ENCODE results near the gene TRAPPC5. TPM values are rescaled to one million over a fixed set of nuclear protein-coding genes. Genes with fewer than 3 reads are reported as not detected.

The TRAPPC5 gene
- total RNA-seq, 4 donors from 2014 or later, result 15.1 to 63.5 (median 34.4) TPM

DNA sequence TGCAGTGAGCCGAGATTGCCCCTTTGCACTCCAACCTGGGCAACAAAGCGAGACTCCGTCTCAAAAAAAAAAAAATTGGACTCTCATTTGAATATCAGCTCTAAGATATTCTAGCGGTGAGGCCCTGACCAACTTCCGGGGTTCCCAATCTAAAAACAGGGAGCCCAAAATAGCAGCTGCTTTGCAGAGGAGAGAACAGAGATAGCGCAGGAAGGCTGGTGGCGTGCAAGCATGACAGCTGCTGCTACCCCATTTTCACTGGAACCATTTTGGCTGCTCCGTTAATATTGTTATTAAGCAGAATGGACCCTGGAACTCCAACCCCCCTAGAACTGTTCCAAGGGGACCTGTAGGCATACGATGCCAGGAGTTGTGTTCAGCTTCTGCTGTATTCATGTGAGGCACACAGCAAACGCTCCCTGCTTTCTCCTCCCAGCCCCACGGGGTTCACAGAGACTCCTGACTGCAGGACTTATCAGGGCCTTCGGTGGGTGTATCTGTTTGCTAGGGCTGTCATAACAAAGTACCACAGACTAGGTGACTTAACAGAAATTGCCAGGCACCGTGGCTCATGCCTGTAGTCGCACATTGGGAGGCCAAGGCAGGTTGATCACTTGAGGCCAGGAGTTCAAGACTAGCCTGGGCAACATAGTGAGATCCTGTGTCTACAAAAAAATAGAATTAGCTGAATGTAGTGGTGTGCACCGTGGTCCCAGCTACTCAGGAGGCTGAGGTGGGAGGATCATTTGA lies 32.2 kb upstream of the TRAPPC5 start:
- TF ChIP-seq, protein P1, sequence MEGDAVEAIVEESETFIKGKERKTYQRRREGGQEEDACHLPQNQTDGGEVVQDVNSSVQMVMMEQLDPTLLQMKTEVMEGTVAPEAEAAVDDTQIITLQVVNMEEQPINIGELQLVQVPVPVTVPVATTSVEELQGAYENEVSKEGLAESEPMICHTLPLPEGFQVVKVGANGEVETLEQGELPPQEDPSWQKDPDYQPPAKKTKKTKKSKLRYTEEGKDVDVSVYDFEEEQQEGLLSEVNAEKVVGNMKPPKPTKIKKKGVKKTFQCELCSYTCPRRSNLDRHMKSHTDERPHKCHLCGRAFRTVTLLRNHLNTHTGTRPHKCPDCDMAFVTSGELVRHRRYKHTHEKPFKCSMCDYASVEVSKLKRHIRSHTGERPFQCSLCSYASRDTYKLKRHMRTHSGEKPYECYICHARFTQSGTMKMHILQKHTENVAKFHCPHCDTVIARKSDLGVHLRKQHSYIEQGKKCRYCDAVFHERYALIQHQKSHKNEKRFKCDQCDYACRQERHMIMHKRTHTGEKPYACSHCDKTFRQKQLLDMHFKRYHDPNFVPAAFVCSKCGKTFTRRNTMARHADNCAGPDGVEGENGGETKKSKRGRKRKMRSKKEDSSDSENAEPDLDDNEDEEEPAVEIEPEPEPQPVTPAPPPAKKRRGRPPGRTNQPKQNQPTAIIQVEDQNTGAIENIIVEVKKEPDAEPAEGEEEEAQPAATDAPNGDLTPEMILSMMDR (IDR thresholded peaks at IDR 0.05), result no peak
- no peak for DNase-seq

DNA sequence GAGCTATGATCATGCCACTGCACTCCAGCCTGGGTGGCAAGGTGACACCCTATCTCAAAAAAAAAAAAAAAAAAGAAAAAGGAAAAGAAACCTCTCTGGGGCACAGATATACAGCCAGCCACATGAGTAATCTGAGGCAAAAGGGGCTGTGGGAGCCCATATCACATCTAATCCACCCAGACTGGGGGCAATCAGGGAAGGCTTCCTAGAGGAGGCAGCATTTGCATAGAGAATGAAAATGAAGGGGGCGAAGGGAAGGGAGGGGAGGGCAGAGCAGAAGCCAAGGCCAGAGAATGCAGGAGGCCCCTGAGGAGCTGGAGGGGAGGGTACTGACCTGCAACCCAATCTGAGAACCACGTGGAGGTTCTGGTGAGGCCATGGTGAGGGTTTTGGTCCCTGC lies 30.5 kb upstream of the TRAPPC5 start:
- 40 to 53% methylated on average over 2 of the region's 2 CpGs for whole genome bisulfite sequencing, 2 donors (ENCODE audit: low coverage in 1 of 2)
- no peaks in the 10 kb centered on the region for H3K36me3 ChIP-seq
- DNase-seq, result no peak
- H3K27ac ChIP-seq, result no peak overlapping the region
- TF ChIP-seq POLR2AphosphoS5 (IDR thresholded peaks at IDR 0.05), result no peak
- TF ChIP-seq EP300 (IDR thresholded peaks at IDR 0.05; ENCODE audit: low read depth), result no peak
- TF ChIP-seq, protein P1 (IDR thresholded peaks at IDR 0.05), result no peak
- TF ChIP-seq POLR2A (IDR thresholded peaks at IDR 0.05), result no peak
- peaks cover 4 to 6% (median 4%) of the 10 kb centered on the region in 4 donors for H3K4me1 ChIP-seq
- H3K27me3 ChIP-seq, result peaks cover 3% of the 10 kb centered on the region
- no peaks in the 10 kb centered on the region for H3K9me3 ChIP-seq
- in situ Hi-C loops (cut with MboI; ENCODE audit: low pct_ligation_motif_present in 1 of 4, low pct_unique_long_range_greater_than_20kb in 1 of 4, low sequenced_read_pairs in 3 of 4), result loop anchor here in 2 of 4 donors (10.0 to 25.0 kb wide), 3 partner anchors 145 to 288 kb away; no protein-coding TSS in a partner anchor
- H3K4me3 ChIP-seq, result no peak overlapping the region
- intact Hi-C loops (cut with DNase I; ENCODE audit: low total_unique reads), result no loop called here

More for the DNA sequence above, 32.2 kb upstream of the TRAPPC5 start:
- in situ Hi-C loops (cut with MboI; ENCODE audit: low pct_ligation_motif_present in 1 of 4, low pct_unique_long_range_greater_than_20kb in 1 of 4, low sequenced_read_pairs in 3 of 4) (no loop called here), intact Hi-C loops (cut with DNase I; ENCODE audit: low total_unique reads) (no loop called here)
- Histone ChIP-seq H3K4me3 (no peak overlapping the region), H3K27me3 (peaks cover 3% of the 10 kb centered on the region), H3K36me3 (no peaks in the 10 kb centered on the region), H3K4me1 (peaks cover 4 to 6% (median 4%) of the 10 kb centered on the region in 4 donors), H3K27ac (no peak overlapping the region), H3K9me3 (no peaks in the 10 kb centered on the region)
- WGBS, 2 donors (ENCODE audit: low coverage in 1 of 2), result 85 to 92% methylated on average over 10 to 15 of the region's 15 CpGs

DNA sequence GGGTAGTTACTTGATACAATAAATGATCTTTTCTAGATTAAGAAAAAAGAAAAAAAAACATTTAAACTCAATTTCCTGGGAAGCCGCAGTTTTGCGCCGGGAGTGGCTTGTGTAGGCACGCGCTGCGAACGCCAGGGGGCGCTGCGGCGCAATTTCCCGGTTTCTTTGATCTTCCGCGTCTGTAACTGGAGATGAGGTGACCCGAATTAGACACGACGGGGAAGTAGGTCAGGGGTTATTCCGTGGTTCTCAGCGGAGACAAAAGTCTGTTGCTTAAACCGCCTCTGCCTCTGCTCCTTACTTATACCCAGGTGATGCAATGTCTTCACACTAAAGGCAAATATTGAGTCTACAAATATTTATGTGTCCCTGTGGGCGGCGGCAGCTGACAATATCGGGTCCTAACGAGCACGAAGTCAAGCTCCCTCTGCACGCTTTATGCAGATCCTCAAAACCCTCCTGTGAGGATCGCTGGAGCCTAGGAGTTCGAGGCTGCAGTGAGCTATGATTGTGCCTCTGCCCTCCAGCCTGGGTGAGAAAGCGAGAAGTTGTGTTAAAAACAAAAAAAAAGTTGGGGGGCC lies 28.5 kb upstream of the TRAPPC5 start:
- peak overlapping the region; percentile 14 to 44 (median 37) for H3K27ac ChIP-seq
- peaks cover 4 to 6% (median 4%) of the 10 kb centered on the region in 4 donors for H3K4me1 ChIP-seq
- WGBS, 2 donors (ENCODE audit: low coverage in 1 of 2), result 5 to 6% methylated on average over 18 to 28 of the region's 28 CpGs
- peaks cover 3% of the 10 kb centered on the region for H3K27me3 ChIP-seq
- TF ChIP-seq POLR2A (IDR thresholded peaks at IDR 0.05) (no peak), EP300 (IDR thresholded peaks at IDR 0.05; ENCODE audit: low read depth) (no peak), POLR2AphosphoS5 (IDR thresholded peaks at IDR 0.05) (no peak)
- TF ChIP-seq, protein P1 (IDR thresholded peaks at IDR 0.05), result peak; percentile 97 to 99 (median 99)
- in situ Hi-C loops (cut with MboI; ENCODE audit: low pct_ligation_motif_present in 1 of 4, low pct_unique_long_range_greater_than_20kb in 1 of 4, low sequenced_read_pairs in 3 of 4), result loop anchor here in 2 of 4 donors (10.0 to 25.0 kb wide), 3 partner anchors 143 to 290 kb away; no protein-coding TSS in a partner anchor
- H3K9me3 ChIP-seq, result no peaks in the 10 kb centered on the region
- intact Hi-C loops (cut with DNase I; ENCODE audit: low total_unique reads), result loop anchor here (1.0 kb wide), 1 partner anchor 148 kb away; no protein-coding TSS in a partner anchor
- H3K4me3 ChIP-seq, result peak overlapping the region in 2 of 4 donors; percentile 17 to 36
- no peaks in the 10 kb centered on the region for H3K36me3 ChIP-seq
- DNase-seq, result peak; percentile 89

DNA sequence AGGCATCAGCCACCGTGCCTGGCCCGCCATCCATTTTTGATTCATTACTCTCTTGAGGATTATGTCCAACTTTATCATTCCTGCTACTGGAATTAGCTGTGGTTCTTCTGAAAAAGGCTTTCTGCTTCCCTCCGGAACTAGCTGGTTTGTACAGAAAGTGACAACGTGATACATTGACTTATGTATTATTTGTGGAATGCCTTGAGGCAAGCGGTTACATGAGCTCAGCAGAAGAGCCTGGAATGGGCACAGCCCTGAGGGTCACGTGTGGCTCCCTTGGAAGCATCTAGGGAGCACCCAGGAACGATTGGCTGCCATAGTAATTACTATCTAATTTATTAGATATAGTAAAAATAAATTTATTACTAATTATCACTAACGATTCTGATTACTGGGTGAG lies 26.2 kb upstream of the TRAPPC5 start:
- Histone ChIP-seq H3K27ac (no peak overlapping the region), H3K27me3 (peaks cover 3% of the 10 kb centered on the region), H3K4me1 (peaks cover 4 to 9% (median 4%) of the 10 kb centered on the region in 4 donors), H3K9me3 (no peaks in the 10 kb centered on the region), H3K4me3 (no peak overlapping the region), H3K36me3 (no peaks in the 10 kb centered on the region)
- TF ChIP-seq, protein P1 (IDR thresholded peaks at IDR 0.05), result no peak
- no peak for TF ChIP-seq POLR2AphosphoS5 (IDR thresholded peaks at IDR 0.05)
- TF ChIP-seq EP300 (IDR thresholded peaks at IDR 0.05; ENCODE audit: low read depth), result no peak
- TF ChIP-seq POLR2A (IDR thresholded peaks at IDR 0.05), result no peak
- WGBS, 2 donors (ENCODE audit: low coverage in 1 of 2), result 60 to 71% methylated on average over 6 to 8 of the region's 8 CpGs
- intact Hi-C loops (cut with DNase I; ENCODE audit: low total_unique reads), result no loop called here
- no peak for DNase-seq
- in situ Hi-C loops (cut with MboI; ENCODE audit: low pct_ligation_motif_present in 1 of 4, low pct_unique_long_range_greater_than_20kb in 1 of 4, low sequenced_read_pairs in 3 of 4), result loop anchor here in 2 of 4 donors (10.0 to 25.0 kb wide), 3 partner anchors 140 to 292 kb away; no protein-coding TSS in a partner anchor

All from transverse colon (tissue), 4 donors.